Measurements from ENCODE around the gene ATAD3B.
"Not testable (repeated sequence)": the region's sequence is repeated elsewhere in the genome, so short reads cannot be mapped to it uniquely, and the experiment has no call there.

Gene ATAD3B

GRCh38 chr1:1452882-1453281, 18.7 kb upstream of the ATAD3B start:
- no peak for DNase-seq

- DNase-seq, result not testable (repeated sequence)
Observed at GRCh38 chr1:1454286-1455056, 17.1 kb upstream of the ATAD3B start.

GRCh38 chr1:1455366-1455884, 16.1 kb upstream of the ATAD3B start:
- no peak for DNase-seq

GRCh38 chr1:1455934-1456333, 15.6 kb upstream of the ATAD3B start:
- DNase-seq, result not testable (repeated sequence)

GRCh38 chr1:1456683-1457255, 14.8 kb upstream of the ATAD3B start:
- not testable (repeated sequence) for DNase-seq

- DNase-seq, result not testable (repeated sequence)
Observed at GRCh38 chr1:1459156-1459555, 12.4 kb upstream of the ATAD3B start.

GRCh38 chr1:1459711-1460110, 11.9 kb upstream of the ATAD3B start:
- not testable (repeated sequence) for DNase-seq

- no peak for DNase-seq
Observed at GRCh38 chr1:1460540-1461130, 10.9 kb upstream of the ATAD3B start.

GRCh38 chr1:1461721-1462317, 9.7 kb upstream of the ATAD3B start:
- no peak for DNase-seq

- DNase-seq, result no peak
Observed at GRCh38 chr1:1462318-1462966, 9.1 kb upstream of the ATAD3B start.

- DNase-seq, result no peak
Observed at GRCh38 chr1:1463312-1463711, 8.3 kb upstream of the ATAD3B start.

GRCh38 chr1:1468196-1468985, 3.2 kb upstream of the ATAD3B start:
- not testable (repeated sequence) for DNase-seq

- no peak for DNase-seq
Observed at GRCh38 chr1:1470626-1471388, 758 bp upstream of the ATAD3B start.

- peak; percentile 16 for DNase-seq
Observed at GRCh38 chr1:1472053-1472876, 700 bp downstream of the ATAD3B start.

GRCh38 chr1:1476011-1476410, 4.4 kb downstream of the ATAD3B start:
- DNase-seq, result not testable (repeated sequence)

- DNase-seq, result no peak
Observed at GRCh38 chr1:1477206-1477605, 5.6 kb downstream of the ATAD3B start.

- DNase-seq, result no peak
Observed at GRCh38 chr1:1479547-1480487, 8.3 kb downstream of the ATAD3B start.

- not testable (repeated sequence) for DNase-seq
Observed at GRCh38 chr1:1480488-1480867, 8.9 kb downstream of the ATAD3B start.

- not testable (repeated sequence) for DNase-seq
Observed at GRCh38 chr1:1481811-1482210, 10.2 kb downstream of the ATAD3B start.
